Activated CD8-positive, alpha-beta memory T cell treated with anti-CD3 and anti-CD28 coated beads, Interleukin-2, amount 50 U/mL, for 48 hours (primary cell): ENCODE measurements around the gene CCL19.

Source experiments
- DNase-seq: peaks from one replicate; pipeline ENCODE4 v3.0.0-alpha.2; 2020

Gene CCL19

GRCh38 chr9:34659592-34660253 lies 31.4 kb downstream of the CCL19 start:
- no peak for DNase-seq

- no peak for DNase-seq
Observed at GRCh38 chr9:34658461-34658860, 32.6 kb downstream of the CCL19 start.

GRCh38 chr9:34656992-34657391 lies 34.1 kb downstream of the CCL19 start:
- no peak for DNase-seq

- DNase-seq: no peak
Observed at GRCh38 chr9:34655394-34655793, 35.7 kb downstream of the CCL19 start.

GRCh38 chr9:34654323-34655051 lies 36.6 kb downstream of the CCL19 start:
- no peak for DNase-seq

- DNase-seq: no peak
Observed at GRCh38 chr9:34653151-34654072, 37.7 kb downstream of the CCL19 start.

GRCh38 chr9:34652602-34653000 lies 38.5 kb downstream of the CCL19 start:
- DNase-seq: no peak

GRCh38 chr9:34651876-34652601 lies 39.0 kb downstream of the CCL19 start, which contains the start of gene IL11RA:
TSS of gene IL11RA (plus strand) at chr9:34652185. CDS start at chr9:34655218, 3,033 bp downstream.
- DNase-seq: peak; percentile 73

GRCh38 chr9:34651321-34651720 lies 39.8 kb downstream of the CCL19 start:
- no peak for DNase-seq

- DNase-seq: no peak
Observed at GRCh38 chr9:34650816-34651215, 40.3 kb downstream of the CCL19 start.

- no peak for DNase-seq
Observed at GRCh38 chr9:34648673-34649072, 42.4 kb downstream of the CCL19 start.

- no peak for DNase-seq
Observed at GRCh38 chr9:34647651-34648050, 43.4 kb downstream of the CCL19 start.

GRCh38 chr9:34647084-34647403 lies 44.0 kb downstream of the CCL19 start:
- no peak for DNase-seq

GRCh38 chr9:34646211-34647083 lies 44.6 kb downstream of the CCL19 start, which contains the start of gene GALT:
TSS of gene GALT (plus strand) at chr9:34646675. CDS start at chr9:34646705, 30 bp downstream.
- peak; percentile 99 for DNase-seq

- no peak for DNase-seq
Observed at GRCh38 chr9:34644766-34645314, 46.2 kb downstream of the CCL19 start.

- DNase-seq: no peak
Observed at GRCh38 chr9:34642679-34643078, 48.4 kb downstream of the CCL19 start.
